Brain microvascular endothelial cell (primary cell): Measurements from ENCODE around the gene PPFIBP2.

Experiments used
- DNase-seq: peaks from one replicate; pipeline ENCODE4 v3.0.0-alpha.2; 2020
- H3K27ac ChIP-seq: fragments of 250-450 bp; sonication (Bioruptor Pico); 2 replicates; pipeline ENCODE4 v1.5.1; 2020; ENCODE audit warnings: mild to moderate bottlenecking, moderate library complexity
- H3K27me3 ChIP-seq: fragments of 250-450 bp; sonication (Bioruptor Pico); replicated peaks from 2 replicates; pipeline ENCODE4 v1.5.1; 2020; ENCODE audit warnings: mild to moderate bottlenecking
- H3K36me3 ChIP-seq: fragments of 250-450 bp; sonication (Bioruptor Pico); replicated peaks from 2 replicates; pipeline ENCODE4 v1.5.1; 2020; ENCODE audit warnings: mild to moderate bottlenecking
- H3K4me3 ChIP-seq: 2 replicates; pipeline ENCODE4 v1.5.1; 2011; ENCODE audit warnings: low read depth, mild to moderate bottlenecking, control low read depth, low read length, moderate library complexity
- in situ Hi-C: cut with HindIII; loops from 2 replicates; pipeline ENCODE4 v1.10.0; 2017; ENCODE audit warnings: low sequenced_read_pairs, low pct_ligation_motif_present
- TF ChIP-seq, protein P1 (sequence below): IDR thresholded peaks from 2 replicates; pipeline ENCODE4 v1.5.1; 2011; ENCODE audit warnings: low read depth, mild to moderate bottlenecking, moderate library complexity, low read length, control low read depth, inconsistent platforms; ENCODE audit errors: missing control alignments

The PPFIBP2 gene

DNA sequence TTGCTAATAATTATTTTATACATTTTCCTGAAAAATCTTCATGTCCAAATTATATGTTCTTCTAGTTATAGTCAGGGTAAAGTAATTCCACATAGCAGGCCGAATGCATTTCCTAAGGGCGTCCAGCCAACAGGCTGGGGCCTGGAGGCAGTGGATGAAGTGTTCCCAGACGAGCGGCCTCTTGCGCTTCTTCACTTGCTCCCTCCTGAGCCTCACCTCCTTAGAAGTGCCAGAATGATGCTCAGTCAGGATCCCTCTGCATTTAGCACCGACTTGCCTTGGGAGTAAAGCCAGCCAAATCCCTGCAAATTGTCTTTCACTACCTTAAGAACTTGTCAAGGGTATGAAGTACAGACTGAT lies 27.0 kb upstream of the PPFIBP2 start:
- in situ Hi-C loops: no loop called here
- no peaks in the 10 kb centered on the region for H3K36me3 ChIP-seq
- no peak overlapping the region for H3K27ac ChIP-seq
- no peak for DNase-seq
- peaks cover 1% of the 10 kb centered on the region for H3K27me3 ChIP-seq
- TF ChIP-seq, protein P1, sequence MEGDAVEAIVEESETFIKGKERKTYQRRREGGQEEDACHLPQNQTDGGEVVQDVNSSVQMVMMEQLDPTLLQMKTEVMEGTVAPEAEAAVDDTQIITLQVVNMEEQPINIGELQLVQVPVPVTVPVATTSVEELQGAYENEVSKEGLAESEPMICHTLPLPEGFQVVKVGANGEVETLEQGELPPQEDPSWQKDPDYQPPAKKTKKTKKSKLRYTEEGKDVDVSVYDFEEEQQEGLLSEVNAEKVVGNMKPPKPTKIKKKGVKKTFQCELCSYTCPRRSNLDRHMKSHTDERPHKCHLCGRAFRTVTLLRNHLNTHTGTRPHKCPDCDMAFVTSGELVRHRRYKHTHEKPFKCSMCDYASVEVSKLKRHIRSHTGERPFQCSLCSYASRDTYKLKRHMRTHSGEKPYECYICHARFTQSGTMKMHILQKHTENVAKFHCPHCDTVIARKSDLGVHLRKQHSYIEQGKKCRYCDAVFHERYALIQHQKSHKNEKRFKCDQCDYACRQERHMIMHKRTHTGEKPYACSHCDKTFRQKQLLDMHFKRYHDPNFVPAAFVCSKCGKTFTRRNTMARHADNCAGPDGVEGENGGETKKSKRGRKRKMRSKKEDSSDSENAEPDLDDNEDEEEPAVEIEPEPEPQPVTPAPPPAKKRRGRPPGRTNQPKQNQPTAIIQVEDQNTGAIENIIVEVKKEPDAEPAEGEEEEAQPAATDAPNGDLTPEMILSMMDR: no peak
- H3K4me3 ChIP-seq: no peak overlapping the region

DNA sequence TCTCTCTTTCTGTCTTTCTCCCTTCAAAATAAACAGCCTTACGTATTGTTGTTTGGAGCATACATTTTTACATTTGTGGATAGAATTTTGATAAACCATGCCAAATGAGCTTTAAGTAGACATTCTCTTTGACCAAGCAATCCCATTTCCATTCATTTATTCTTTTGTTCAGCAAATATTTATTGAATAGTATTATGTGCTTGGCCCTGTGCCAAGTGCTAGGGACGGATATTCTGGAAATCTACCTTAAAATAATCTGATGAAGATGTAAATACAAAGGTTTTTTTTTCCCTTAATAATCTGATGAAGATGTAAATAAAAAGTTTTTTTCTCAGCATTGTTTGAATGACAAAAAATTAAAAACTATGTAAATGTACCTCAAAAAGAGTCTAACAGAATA lies 26.4 kb upstream of the PPFIBP2 start:
- H3K4me3 ChIP-seq: no peak overlapping the region
- in situ Hi-C loops: no loop called here

DNA sequence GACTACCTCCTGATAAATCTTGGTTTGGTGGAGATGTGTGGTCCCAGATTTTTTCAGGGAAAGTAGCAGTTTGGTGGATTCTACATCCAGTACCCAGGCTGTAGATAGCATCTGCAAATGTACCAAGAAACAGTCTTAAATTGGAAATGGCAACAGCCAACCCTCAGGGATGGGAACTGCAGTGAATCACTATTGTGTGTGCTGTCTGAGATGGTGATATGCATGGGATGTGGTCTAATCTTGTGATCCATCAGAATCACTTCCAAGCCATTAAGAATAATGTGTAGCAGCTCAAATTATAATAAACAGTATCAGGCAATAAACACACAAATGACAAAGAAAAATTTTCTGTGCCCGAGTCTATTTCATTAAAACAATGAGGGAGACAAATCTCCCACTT lies 25.1 kb upstream of the PPFIBP2 start:
- DNase-seq: no peak
- H3K4me3 ChIP-seq: no peak overlapping the region

More for the DNA sequence above, 26.4 kb upstream of the PPFIBP2 start:
- no peak for DNase-seq
- TF ChIP-seq, protein P1: no peak
- no peak overlapping the region for H3K27ac ChIP-seq
- peaks cover 1% of the 10 kb centered on the region for H3K27me3 ChIP-seq
- H3K36me3 ChIP-seq: no peaks in the 10 kb centered on the region

DNA sequence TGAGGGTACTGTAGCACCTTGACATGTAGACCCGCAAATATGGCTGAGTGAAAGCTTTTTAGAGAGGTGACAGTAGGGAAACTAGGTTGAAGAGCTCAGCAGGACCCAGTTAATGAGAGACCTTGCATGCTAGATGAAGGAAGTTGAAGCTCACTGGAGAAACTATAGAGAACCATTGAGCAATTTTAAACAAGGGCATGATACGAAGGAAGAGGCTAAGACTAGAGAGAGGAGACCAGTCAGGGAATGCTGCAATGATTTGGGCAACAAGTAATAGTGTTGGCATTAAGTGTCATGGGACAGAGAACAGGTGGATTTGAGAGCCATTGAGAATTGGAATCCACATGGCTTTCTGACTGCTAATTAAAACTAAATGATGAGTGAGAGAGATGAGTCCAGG lies 24.4 kb upstream of the PPFIBP2 start:
- H3K27ac ChIP-seq: no peak overlapping the region
- DNase-seq: no peak
- TF ChIP-seq, protein P1: no peak
- no peak overlapping the region for H3K4me3 ChIP-seq
- no peaks in the 10 kb centered on the region for H3K36me3 ChIP-seq
- in situ Hi-C loops: no loop called here
- peaks cover 1% of the 10 kb centered on the region for H3K27me3 ChIP-seq

More for the DNA sequence above, 25.1 kb upstream of the PPFIBP2 start:
- no peak overlapping the region for H3K27ac ChIP-seq
- peaks cover 1% of the 10 kb centered on the region for H3K27me3 ChIP-seq
- TF ChIP-seq, protein P1: no peak
- H3K36me3 ChIP-seq: no peaks in the 10 kb centered on the region
- in situ Hi-C loops: no loop called here

DNA sequence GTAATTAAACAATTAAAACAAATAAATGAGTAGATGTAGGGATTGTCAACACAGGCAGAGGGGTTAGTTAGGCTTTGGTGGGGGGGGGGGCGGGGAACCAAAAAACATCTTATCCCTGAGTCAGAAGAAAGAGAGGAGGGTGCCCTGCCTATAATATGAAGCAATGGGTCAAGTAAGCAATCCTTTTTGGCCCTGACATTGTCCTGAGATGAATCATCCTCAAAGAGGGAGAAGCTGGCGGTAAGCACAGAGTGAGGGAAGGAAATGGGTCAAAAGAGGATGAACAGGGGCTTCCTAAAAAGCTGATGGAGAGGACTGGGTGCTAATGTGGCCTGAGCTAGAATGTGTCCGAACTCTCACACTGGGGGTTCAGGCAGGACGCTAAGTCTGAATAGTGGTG lies 23.7 kb upstream of the PPFIBP2 start:
- in situ Hi-C loops: no loop called here
- DNase-seq: peak; percentile 20
- Histone ChIP-seq H3K4me3 (no peak overlapping the region), H3K27me3 (peaks cover 1% of the 10 kb centered on the region), H3K27ac (no peak overlapping the region), H3K36me3 (no peaks in the 10 kb centered on the region)
- TF ChIP-seq, protein P1: no peak

DNA sequence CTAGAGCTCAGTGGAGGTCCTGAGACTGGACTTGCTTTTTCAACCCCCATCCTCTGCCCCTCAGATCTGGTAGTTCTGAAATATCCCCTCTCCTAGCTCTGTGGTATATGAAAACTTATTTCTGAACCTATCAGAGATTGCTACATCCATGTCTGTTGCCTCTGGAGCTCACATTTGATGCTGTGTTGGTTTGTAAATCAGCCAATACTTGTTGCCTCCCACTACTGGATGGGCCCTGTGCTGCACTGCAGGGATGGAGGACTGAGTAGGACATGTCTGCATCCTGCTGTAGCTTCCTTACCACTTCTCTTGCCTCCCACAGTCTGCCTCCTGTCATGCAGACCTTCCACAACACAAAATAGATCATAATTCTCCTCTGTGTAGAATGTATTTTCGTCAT lies 23.3 kb upstream of the PPFIBP2 start:
- in situ Hi-C loops: no loop called here
- Histone ChIP-seq H3K27ac (no peak overlapping the region), H3K4me3 (no peak overlapping the region), H3K36me3 (no peaks in the 10 kb centered on the region), H3K27me3 (peaks cover 1% of the 10 kb centered on the region)
- TF ChIP-seq, protein P1: no peak
- DNase-seq: no peak
